Activated CD8-positive, alpha-beta T cell treated with anti-CD3 and anti-CD28 coated beads for 36 hours (primary cell): ENCODE results near the gene MRPL43. TPM values are rescaled to one million over a fixed set of nuclear protein-coding genes. Genes with fewer than 3 reads are reported as not detected.

Source experiments
- ATAC-seq: fragments of 200-7000 bp; cut with Tn5 transposase; one replicate; pipeline ENCODE4 v1.10.0; 2021; ENCODE audit warnings: mild to moderate bottlenecking, moderate library complexity
- CTCF ChIA-PET: fragments of 350-600 bp; sonication (Branson Sonifier 250); formaldehyde crosslinking; loops from one replicate; lab custom pipeline; 2021; ENCODE audit warnings: antibody characterized with exemption; lab: Charles Lee
- POLR2A ChIA-PET: fragments of 350-600 bp; sonication (Branson Sonifier 250); formaldehyde crosslinking; loops from one replicate; lab custom pipeline; 2021; ENCODE audit warnings: antibody characterized with exemption; lab: Charles Lee
- DNase-seq: peaks from one replicate; pipeline ENCODE4 v3.0.0-alpha.2; 2020
- H3K27ac Mint-ChIP-seq: one replicate; pipeline ENCODE4 v1.8.0; 2021; ENCODE audit warnings: mild to moderate bottlenecking, mixed read lengths
- H3K27me3 Mint-ChIP-seq: one replicate; pipeline ENCODE4 v1.8.0; 2021; ENCODE audit warnings: mixed read lengths
- H3K36me3 Mint-ChIP-seq: one replicate; pipeline ENCODE4 v1.8.0; 2021; ENCODE audit warnings: low read depth, mixed read lengths
- H3K4me1 Mint-ChIP-seq: one replicate; pipeline ENCODE4 v1.8.0; 2021; ENCODE audit warnings: low read depth, mixed read lengths
- H3K4me3 Mint-ChIP-seq: one replicate; pipeline ENCODE4 v1.8.0; 2021; ENCODE audit warnings: mild to moderate bottlenecking, moderate library complexity, mixed read lengths
- H3K9me3 Mint-ChIP-seq: one replicate; pipeline ENCODE4 v1.8.0; 2021; ENCODE audit warnings: mixed read lengths
- CTCF ChIP-seq: fragments of 200-600 bp; IDR thresholded peaks from one replicate; pipeline ENCODE4 v1.8.0; 2022; ENCODE audit warnings: antibody characterized with exemption, mild to moderate bottlenecking
- intact Hi-C: fragments of 100-400 bp; cut with micrococcal nuclease; formaldehyde crosslinking; loops from one replicate; pipeline ENCODE4 v1.10.0; 2022
- total RNA-seq, 2 experiments: library from RNA; stranded (reverse); gene quantifications; one replicate each; pipeline ENCODE4 v1.2.3, GENCODE V29; 2021

MRPL43 gene
- total RNA-seq, 2 experiments from 2014 or later = 46.0 to 50.9 TPM

- Mint-ChIP-seq H3K27ac (no peak overlapping the region), H3K4me1 (peaks cover 31% of the 10 kb centered on the region), H3K4me3 (no peak overlapping the region), H3K27me3 (peaks cover 33% of the 10 kb centered on the region), H3K36me3 (no peaks in the 10 kb centered on the region), H3K9me3 (no peaks in the 10 kb centered on the region)
- DNase-seq (no peak), ATAC-seq (no peak)
- CTCF ChIA-PET = interaction anchor here (1.0 to 7.3 kb wide), 12 partner anchors 12 to 452 kb away, joined by 3 to 178 read pairs (median 12); partner anchors contain the start of genes LZTS2, PDZD7, SEMA4G and SFXN3
- no peak for TF ChIP-seq CTCF
- intact Hi-C loops = no loop called here
- POLR2A ChIA-PET = interaction anchor here (2.0 kb wide), 1 partner anchor 16 kb away, joined by 9 read pairs; the partner anchor contains the start of genes PDZD7 and SFXN3
Measured at GRCh38 chr10:101015582-101015973, 28.3 kb upstream of the MRPL43 start.

GRCh38 chr10:101014966-101015581, 27.8 kb upstream of the MRPL43 start:
- Mint-ChIP-seq H3K27me3 (peaks cover 33% of the 10 kb centered on the region), H3K4me3 (no peak overlapping the region), H3K9me3 (no peaks in the 10 kb centered on the region), H3K4me1 (peaks cover 31% of the 10 kb centered on the region), H3K36me3 (no peaks in the 10 kb centered on the region), H3K27ac (no peak overlapping the region)
- ChIA-PET POLR2A (interaction anchor here (0.9 to 2.0 kb wide), 2 partner anchors 16 to 18 kb away, joined by 4 to 9 read pairs; partner anchors contain the start of genes PDZD7 and SFXN3), CTCF (interaction anchor here (0.7 to 7.3 kb wide), 31 partner anchors 13 to 453 kb away, joined by 3 to 178 read pairs (median 5); partner anchors contain the start of genes LZTS2, MRPL43, PDZD7 and SEMA4G)
- peak; percentile 44 for DNase-seq
- no peak for TF ChIP-seq CTCF
- no peak for ATAC-seq
- intact Hi-C loops = no loop called here

GRCh38 chr10:101014230-101014884, 27.1 kb upstream of the MRPL43 start:
- ChIA-PET CTCF (interaction anchor here (0.6 to 7.3 kb wide), 29 partner anchors 13 to 453 kb away, joined by 3 to 178 read pairs (median 6); partner anchors contain the start of genes LZTS2, MRPL43, PDZD7 and SEMA4G), POLR2A (interaction anchor here (0.6 to 2.0 kb wide), 4 partner anchors 16 to 49 kb away, joined by 3 to 9 read pairs (median 4); partner anchors contain the start of genes PDZD7 and SFXN3)
- Mint-ChIP-seq H3K9me3 (no peaks in the 10 kb centered on the region), H3K36me3 (no peaks in the 10 kb centered on the region), H3K27ac (no peak overlapping the region), H3K4me1 (peaks cover 29% of the 10 kb centered on the region), H3K27me3 (peaks cover 28% of the 10 kb centered on the region), H3K4me3 (no peak overlapping the region)
- DNase-seq (peak; percentile 88), ATAC-seq (peak; percentile 48)
- peak; percentile 63 for TF ChIP-seq CTCF
- intact Hi-C loops = no loop called here

- intact Hi-C loops = no loop called here
- Mint-ChIP-seq H3K9me3 (no peaks in the 10 kb centered on the region), H3K36me3 (no peaks in the 10 kb centered on the region), H3K4me3 (no peak overlapping the region), H3K4me1 (peaks cover 26% of the 10 kb centered on the region), H3K27me3 (peaks cover 25% of the 10 kb centered on the region), H3K27ac (no peak overlapping the region)
- no peak for DNase-seq
- POLR2A ChIA-PET = no interaction called here
- CTCF ChIA-PET = interaction anchor here (1.3 to 7.3 kb wide), 13 partner anchors 12 to 343 kb away, joined by 4 to 178 read pairs (median 9); partner anchors contain the start of genes LZTS2, MRPL43, PDZD7 and SEMA4G
- TF ChIP-seq CTCF = no peak
- ATAC-seq = no peak
Measured at GRCh38 chr10:101013365-101013825, 26.1 kb upstream of the MRPL43 start.
